AG09309 (cell line): ENCODE measurements around the gene TMEM8B.

Experiments used
- DNase-seq: peaks from one replicate; pipeline ENCODE4 v3.0.0-alpha.2; 2010; ENCODE audit warnings: low read depth
- H3K4me3 ChIP-seq: 2 replicates; pipeline ENCODE4 v1.5.1; 2011; ENCODE audit warnings: mild to moderate bottlenecking, low read depth, low read length, moderate library complexity; ENCODE audit not compliant: control insufficient read depth
- CTCF ChIP-seq: IDR thresholded peaks from 2 replicates; pipeline ENCODE4 v1.5.1; 2011; ENCODE audit warnings: mild to moderate bottlenecking, low read depth, low read length, inconsistent platforms; ENCODE audit not compliant: insufficient read depth, control insufficient read depth; ENCODE audit errors: missing control alignments

TMEM8B gene

GRCh38 chr9:35811381-35812024 is 17.5 kb upstream of the TMEM8B start:
- no peak for DNase-seq
- TF ChIP-seq CTCF: no peak
- peak overlapping the region; percentile 51 for H3K4me3 ChIP-seq

GRCh38 chr9:35812025-35812602 is 16.9 kb upstream of the TMEM8B start, which contains the start of gene SPAG8:
Gene SPAG8, minus strand, starts transcription at chr9:35812262. Its CDS starts 115 bp downstream, at chr9:35812147.
- DNase-seq: peak; percentile 85
- peak within 1 kb of the TSS; percentile 51 for H3K4me3 ChIP-seq
- TF ChIP-seq CTCF: no peak

GRCh38 chr9:35813434-35814105 is 15.5 kb upstream of the TMEM8B start:
- no peak for DNase-seq
- H3K4me3 ChIP-seq: no peak overlapping the region
- peak; percentile 45 for TF ChIP-seq CTCF

GRCh38 chr9:35814106-35814840 is 14.8 kb upstream of the TMEM8B start:
- peak; percentile 45 for TF ChIP-seq CTCF
- H3K4me3 ChIP-seq: peak overlapping the region; percentile 81
- no peak for DNase-seq

GRCh38 chr9:35814841-35815543 is 14.0 kb upstream of the TMEM8B start, which contains the start of gene HINT2:
Gene HINT2, minus strand, starts transcription at chr9:35815042. Its CDS starts 63 bp downstream, at chr9:35814979.
- peak; percentile 98 for DNase-seq
- peak within 1 kb of the TSS; percentile 81 for H3K4me3 ChIP-seq
- TF ChIP-seq CTCF: no peak

- no peak overlapping the region for H3K4me3 ChIP-seq
- no peak for TF ChIP-seq CTCF
- no peak for DNase-seq
These were observed 12.3 kb upstream of the TMEM8B start for GRCh38 chr9:35816708-35817107.
